Measurements from ENCODE around the gene SPAG6.

DNA sequence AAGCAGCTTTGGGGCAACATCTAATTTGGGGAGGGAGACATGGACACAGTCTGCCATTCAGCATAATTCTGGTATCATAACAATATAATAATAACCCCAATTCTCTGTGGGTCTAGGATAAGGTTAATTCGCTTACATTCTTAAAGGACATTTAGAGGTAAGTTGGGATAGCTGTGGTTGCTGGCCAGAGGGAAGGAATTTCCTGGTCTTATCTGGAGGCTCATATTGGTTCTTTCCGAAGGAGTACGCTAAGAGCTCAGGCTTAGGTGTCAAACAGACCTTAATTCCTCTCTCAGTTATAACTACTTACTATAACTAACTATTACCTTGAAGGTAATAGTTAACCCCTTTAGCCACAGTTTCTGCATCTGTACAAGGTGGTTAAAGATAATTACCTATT, 68.8 kb downstream of the SPAG6 start:
- TF ChIP-seq YY1 (IDR thresholded peaks at IDR 0.05; ENCODE audit: borderline replicate concordance in 1 of 3, control insufficient read depth in 1 of 3, extremely low read depth in 1 of 3, insufficient read depth in 3 of 3, insufficient read length in 1 of 3, insufficient replicate concordance in 2 of 3, low read depth in 1 of 3, low read length in 2 of 3) = no peak
- TF ChIP-seq, protein P1, sequence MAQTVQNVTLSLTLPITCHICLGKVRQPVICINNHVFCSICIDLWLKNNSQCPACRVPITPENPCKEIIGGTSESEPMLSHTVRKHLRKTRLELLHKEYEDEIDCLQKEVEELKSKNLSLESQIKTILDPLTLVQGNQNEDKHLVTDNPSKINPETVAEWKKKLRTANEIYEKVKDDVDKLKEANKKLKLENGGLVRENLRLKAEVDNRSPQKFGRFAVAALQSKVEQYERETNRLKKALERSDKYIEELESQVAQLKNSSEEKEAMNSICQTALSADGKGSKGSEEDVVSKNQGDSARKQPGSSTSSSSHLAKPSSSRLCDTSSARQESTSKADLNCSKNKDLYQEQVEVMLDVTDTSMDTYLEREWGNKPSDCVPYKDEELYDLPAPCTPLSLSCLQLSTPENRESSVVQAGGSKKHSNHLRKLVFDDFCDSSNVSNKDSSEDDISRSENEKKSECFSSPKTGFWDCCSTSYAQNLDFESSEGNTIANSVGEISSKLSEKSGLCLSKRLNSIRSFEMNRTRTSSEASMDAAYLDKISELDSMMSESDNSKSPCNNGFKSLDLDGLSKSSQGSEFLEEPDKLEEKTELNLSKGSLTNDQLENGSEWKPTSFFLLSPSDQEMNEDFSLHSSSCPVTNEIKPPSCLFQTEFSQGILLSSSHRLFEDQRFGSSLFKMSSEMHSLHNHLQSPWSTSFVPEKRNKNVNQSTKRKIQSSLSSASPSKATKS (CRISPR knock-in tag; IDR thresholded peaks at IDR 0.05) = no peak
- TF ChIP-seq KDM1A (IDR thresholded peaks at IDR 0.05) = no peak
- TF ChIP-seq ZC3H4 (CRISPR knock-in tag; IDR thresholded peaks at IDR 0.05; ENCODE audit: borderline replicate concordance) = no peak
- no peak for TF ChIP-seq JUN (IDR thresholded peaks at IDR 0.05; ENCODE audit: borderline replicate concordance, low read depth, low read length)
- no peak for TF ChIP-seq JUN (CRISPR knock-in tag; IDR thresholded peaks at IDR 0.05; ENCODE audit: borderline replicate concordance)
- TF ChIP-seq, protein P2, sequence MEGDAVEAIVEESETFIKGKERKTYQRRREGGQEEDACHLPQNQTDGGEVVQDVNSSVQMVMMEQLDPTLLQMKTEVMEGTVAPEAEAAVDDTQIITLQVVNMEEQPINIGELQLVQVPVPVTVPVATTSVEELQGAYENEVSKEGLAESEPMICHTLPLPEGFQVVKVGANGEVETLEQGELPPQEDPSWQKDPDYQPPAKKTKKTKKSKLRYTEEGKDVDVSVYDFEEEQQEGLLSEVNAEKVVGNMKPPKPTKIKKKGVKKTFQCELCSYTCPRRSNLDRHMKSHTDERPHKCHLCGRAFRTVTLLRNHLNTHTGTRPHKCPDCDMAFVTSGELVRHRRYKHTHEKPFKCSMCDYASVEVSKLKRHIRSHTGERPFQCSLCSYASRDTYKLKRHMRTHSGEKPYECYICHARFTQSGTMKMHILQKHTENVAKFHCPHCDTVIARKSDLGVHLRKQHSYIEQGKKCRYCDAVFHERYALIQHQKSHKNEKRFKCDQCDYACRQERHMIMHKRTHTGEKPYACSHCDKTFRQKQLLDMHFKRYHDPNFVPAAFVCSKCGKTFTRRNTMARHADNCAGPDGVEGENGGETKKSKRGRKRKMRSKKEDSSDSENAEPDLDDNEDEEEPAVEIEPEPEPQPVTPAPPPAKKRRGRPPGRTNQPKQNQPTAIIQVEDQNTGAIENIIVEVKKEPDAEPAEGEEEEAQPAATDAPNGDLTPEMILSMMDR (IDR thresholded peaks at IDR 0.05 in 2 of 3, conservative IDR thresholded peaks at IDR 0.05 in 1 of 3; ENCODE audit: insufficient read depth in 2 of 3, low read depth in 1 of 3, low read length in 3 of 3) = no peak
